HAP-1 (cell line): ENCODE data around the gene ANTXR2.

ENCODE experiments used
- DNase-seq, 2 experiments: peaks; one replicate each; pipeline ENCODE4 v3.0.0-alpha.2; 2016 to 2020; ENCODE audit warnings: low spot score in 2 of 2
- H3K27me3 ChIP-seq: fragments of 250-450 bp; sonication (Bioruptor Pico); 2 replicates; pipeline ENCODE4 v1.5.1; 2020; ENCODE audit warnings: low read depth, mild to moderate bottlenecking, moderate library complexity
- H3K36me3 ChIP-seq: fragments of 250-450 bp; sonication (Bioruptor Pico); replicated peaks from 2 replicates; pipeline ENCODE4 v1.5.1; 2020; ENCODE audit warnings: mild to moderate bottlenecking
- H3K4me1 ChIP-seq: fragments of 250-450 bp; sonication (Bioruptor Pico); 2 replicates; pipeline ENCODE4 v1.5.1; 2020; ENCODE audit warnings: mild to moderate bottlenecking
- H3K4me3 ChIP-seq: fragments of 250-450 bp; sonication (Bioruptor Pico); 2 replicates; pipeline ENCODE4 v1.5.1; 2020; ENCODE audit warnings: mild to moderate bottlenecking, moderate library complexity
- H3K9me3 ChIP-seq: fragments of 250-450 bp; sonication (Bioruptor Pico); 2 replicates; pipeline ENCODE4 v1.5.1; 2020; ENCODE audit warnings: mild to moderate bottlenecking, moderate library complexity
- in situ Hi-C: fragments of 300-500 bp; cut with MboI; formaldehyde crosslinking; loops from 3 replicates; pipeline ENCODE4 v1.14.3; 2020; ENCODE audit warnings: low sequenced_read_pairs, inconsistent platforms, mixed read lengths

ANTXR2 gene

DNA sequence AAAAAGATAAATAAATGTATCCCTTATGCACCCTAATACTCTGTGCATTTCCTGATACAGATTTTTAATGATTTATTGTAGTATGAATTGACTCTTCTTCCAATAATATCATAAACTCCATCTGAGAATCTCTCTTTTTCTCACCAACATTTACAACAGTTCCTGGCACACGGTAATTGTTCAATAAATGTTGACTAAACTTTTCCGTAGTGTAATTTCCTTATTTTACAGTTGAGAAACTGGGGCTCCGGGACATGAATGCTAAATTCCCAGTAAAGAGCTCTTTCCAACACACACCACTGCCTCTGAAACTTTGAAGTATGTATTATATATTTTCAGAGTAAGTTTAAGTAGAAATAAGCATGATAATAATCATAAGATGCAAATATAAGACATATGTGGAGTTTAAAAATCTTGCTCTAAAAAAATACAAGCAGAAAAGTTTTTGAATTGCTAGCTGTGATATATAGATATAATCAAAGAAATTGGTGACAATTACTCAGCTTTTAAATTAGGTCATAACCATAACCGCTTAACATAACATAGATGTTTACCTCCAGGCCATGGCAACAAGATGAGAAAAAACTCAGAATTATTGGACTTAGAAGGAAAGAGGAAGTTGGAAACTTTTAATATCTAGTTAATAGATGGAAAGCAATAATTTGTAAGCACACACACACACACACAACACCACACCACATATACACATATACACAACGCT is 28.2 kb upstream of the ANTXR2 start:
- Histone ChIP-seq H3K4me1 (no peaks in the 10 kb centered on the region), H3K36me3 (no peaks in the 10 kb centered on the region), H3K4me3 (no peak overlapping the region), H3K27me3 (peaks cover 2% of the 10 kb centered on the region; the same call in 1 of the 2 replicates), H3K9me3 (no peaks in the 10 kb centered on the region)
- in situ Hi-C loops, result no loop called here
- no peak for DNase-seq

DNA sequence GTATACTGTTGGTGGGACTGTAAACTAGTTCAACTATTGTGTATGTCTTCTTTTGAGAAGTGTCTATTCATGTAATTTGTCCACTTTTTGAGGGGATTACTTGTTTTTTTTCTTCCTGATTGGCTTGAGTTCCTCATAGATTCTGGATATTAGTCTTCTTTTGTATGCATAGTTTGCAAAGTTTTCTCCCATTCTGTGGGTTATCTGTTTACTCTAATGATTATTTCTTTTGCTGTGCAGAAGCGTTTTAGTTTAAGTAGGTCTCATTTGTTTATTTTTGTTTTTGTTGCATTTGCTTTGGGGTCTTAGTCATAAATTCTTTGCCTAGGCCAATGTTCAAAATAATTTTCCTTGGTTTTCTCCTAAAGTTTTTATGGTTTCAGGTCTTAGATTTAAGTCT is 26.6 kb upstream of the ANTXR2 start:
- H3K27me3 ChIP-seq, result peaks cover 2% of the 10 kb centered on the region; the same call in 1 of the 2 replicates
- no peaks in the 10 kb centered on the region for H3K4me1 ChIP-seq
- no peak overlapping the region for H3K4me3 ChIP-seq
- no peaks in the 10 kb centered on the region for H3K9me3 ChIP-seq
- in situ Hi-C loops, result no loop called here
- no peaks in the 10 kb centered on the region for H3K36me3 ChIP-seq
- DNase-seq, result no peak

DNA sequence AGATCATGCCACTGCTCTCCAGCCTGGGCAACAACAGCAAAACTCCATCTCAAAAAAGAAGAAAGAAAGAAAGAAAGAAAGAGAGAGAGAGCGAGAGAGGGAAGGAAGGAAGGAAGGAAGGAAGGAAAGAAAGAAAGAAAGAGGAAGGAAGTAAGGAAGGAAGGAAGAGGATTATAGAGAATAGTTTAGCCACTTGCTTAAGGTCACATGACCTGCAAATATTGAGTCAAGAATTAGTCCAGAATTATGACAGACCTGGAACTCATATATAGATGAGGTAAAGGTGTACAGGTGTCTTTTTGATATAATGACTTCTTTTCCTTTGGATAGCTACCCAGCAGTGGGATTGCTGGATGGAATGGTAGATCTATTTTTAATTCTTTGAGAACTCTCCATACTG is 25.6 kb upstream of the ANTXR2 start:
- DNase-seq, result no peak
- no peaks in the 10 kb centered on the region for H3K4me1 ChIP-seq
- in situ Hi-C loops, result no loop called here

DNA sequence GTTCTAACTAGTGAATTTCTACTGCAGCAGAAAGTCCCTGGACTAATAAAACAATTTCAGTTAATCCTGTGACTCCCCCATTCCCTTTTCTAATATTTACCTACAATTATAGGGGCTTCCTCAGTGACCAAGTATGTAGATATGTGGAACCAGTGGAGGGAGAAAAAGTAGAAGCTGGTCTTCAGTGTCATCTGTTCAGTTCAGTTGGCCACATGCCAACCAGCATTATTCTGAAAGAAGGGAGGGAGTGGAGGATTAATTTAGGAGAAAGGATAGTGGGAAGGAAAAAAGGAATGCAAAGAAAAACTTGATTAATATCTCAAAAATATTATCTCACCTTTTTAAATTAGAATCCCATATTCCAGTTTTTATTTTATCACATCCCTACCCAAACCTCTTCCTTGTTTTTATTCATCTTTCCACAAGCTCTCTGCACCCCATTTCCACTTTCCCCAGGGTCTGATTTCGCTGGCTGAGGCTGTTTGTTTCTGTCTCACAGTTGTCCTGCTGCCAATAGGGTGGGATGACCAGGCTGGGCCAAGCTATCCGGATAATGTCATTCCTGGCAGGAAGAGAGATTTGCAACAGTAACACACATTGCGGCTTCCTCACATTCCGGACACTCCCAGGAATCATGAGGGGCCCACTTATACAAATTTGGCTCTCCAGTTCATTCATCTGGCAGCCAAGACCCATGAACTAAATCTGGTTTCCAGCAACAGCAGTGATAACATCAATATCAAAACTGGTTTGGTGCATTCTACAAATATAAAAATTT is 24.6 kb upstream of the ANTXR2 start:
- no peak for DNase-seq
- Histone ChIP-seq H3K4me3 (no peak overlapping the region), H3K27me3 (peaks cover 2% of the 10 kb centered on the region; the same call in 1 of the 2 replicates), H3K4me1 (no peaks in the 10 kb centered on the region), H3K36me3 (no peaks in the 10 kb centered on the region), H3K9me3 (no peaks in the 10 kb centered on the region)
- in situ Hi-C loops, result no loop called here

More for the DNA sequence above, 25.6 kb upstream of the ANTXR2 start:
- no peaks in the 10 kb centered on the region for H3K36me3 ChIP-seq
- peaks cover 2% of the 10 kb centered on the region; the same call in 1 of the 2 replicates for H3K27me3 ChIP-seq
- no peak overlapping the region for H3K4me3 ChIP-seq
- no peaks in the 10 kb centered on the region for H3K9me3 ChIP-seq

DNA sequence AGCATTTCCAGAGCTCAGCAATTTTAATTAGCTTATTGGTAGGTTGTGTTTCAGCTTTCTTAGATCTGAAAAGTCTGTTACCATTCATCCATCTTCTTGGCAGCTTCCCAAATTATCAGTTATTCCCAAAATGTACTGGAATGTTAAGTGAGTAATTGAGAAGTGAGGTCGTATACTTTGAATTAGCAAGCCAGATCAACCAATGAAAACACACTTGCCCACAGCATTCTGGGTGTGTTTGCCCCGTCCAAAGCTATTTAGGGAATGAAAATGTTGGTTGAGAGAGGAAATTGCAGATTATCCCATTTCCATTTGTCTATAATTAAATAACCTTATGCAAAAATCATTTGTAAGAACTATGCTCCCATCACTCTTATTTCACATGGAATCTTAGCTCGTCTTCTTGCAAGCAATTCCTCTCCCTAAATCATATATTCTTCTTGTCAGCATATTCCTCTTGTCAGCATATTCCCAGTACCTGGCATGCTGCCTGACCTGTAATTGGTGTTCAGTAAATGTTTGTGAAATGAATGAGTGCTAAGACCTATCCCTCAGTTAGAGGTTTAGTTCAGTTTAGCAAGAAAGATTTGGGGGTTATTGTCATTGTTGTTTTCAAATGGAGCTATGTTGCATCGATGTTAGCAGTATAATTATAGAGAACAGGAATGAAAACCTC is 23.3 kb upstream of the ANTXR2 start:
- no peaks in the 10 kb centered on the region for H3K36me3 ChIP-seq
- H3K4me3 ChIP-seq, result no peak overlapping the region
- no peaks in the 10 kb centered on the region for H3K9me3 ChIP-seq
- no peak for DNase-seq
- H3K4me1 ChIP-seq, result no peaks in the 10 kb centered on the region
- in situ Hi-C loops, result no loop called here
- peaks cover 2% of the 10 kb centered on the region; the same call in 1 of the 2 replicates for H3K27me3 ChIP-seq

DNA sequence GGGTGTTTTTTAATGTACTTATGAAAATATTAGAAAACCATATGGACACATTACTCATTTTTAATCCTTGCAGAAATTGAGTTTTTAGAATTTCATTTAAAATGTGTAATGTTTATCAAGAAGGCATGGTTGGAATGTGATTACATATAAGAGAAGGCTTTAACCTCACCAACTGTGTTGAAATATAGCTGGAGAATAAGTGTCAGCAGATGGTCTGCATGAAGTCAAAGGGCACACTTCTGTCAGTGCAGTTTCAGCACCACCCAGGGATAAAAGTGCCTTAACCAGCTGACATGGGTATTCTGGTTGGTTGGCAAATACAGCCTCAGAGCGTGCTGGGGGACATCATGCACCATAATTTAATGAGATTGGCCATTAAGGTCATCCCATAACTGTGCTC is 21.2 kb upstream of the ANTXR2 start:
- H3K4me3 ChIP-seq, result no peak overlapping the region
- no peaks in the 10 kb centered on the region for H3K36me3 ChIP-seq
- no peak for DNase-seq
- H3K27me3 ChIP-seq, result 0 out of 2 replicates have a peak, but pooled peaks cover under 1% of the 10 kb centered on the region
- in situ Hi-C loops, result no loop called here
- no peaks in the 10 kb centered on the region for H3K4me1 ChIP-seq
- H3K9me3 ChIP-seq, result no peaks in the 10 kb centered on the region

DNA sequence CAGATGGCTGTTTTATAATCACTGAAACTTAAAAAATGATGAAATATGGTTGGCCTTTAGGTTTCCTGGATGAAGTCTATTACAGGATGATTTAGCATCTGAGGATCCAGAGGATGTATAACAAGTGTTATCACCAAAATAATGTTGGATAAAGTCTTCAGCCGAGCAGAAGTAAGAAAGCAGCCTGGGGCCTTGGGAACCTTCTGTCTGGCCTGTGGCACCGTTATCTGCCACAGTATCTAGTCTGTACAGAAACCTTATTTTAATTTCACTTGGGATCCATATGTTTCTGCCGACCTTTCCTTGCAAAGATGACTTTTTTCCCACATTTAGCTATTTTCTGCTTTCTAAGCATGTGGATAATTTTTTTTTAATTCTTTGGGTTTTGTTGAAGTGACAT is 20.5 kb upstream of the ANTXR2 start:
- no peaks in the 10 kb centered on the region for H3K9me3 ChIP-seq
- H3K36me3 ChIP-seq, result no peaks in the 10 kb centered on the region
- DNase-seq, result no peak
- no peak overlapping the region for H3K4me3 ChIP-seq
- no peaks in the 10 kb centered on the region for H3K4me1 ChIP-seq
- 0 out of 2 replicates have a peak, but pooled peaks cover 2% of the 10 kb centered on the region for H3K27me3 ChIP-seq
- in situ Hi-C loops, result no loop called here

DNA sequence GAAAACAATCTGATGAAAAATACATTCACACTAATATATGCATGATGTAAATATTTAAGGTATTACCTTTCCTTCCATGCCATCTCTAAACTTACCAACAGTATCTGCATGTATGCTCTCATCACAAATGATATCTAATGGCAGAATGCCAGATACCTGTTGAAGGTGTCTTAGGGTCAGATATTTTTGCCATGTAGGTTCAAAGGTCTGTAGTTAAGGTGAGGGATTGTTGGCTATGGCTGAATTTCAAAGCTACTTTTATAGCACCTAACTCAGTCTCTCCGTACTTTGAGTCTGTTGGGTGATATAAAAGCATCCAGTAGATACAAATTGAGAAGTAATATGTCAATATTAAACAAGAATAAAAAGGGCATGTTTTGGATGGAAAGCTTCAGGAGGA is 19.8 kb upstream of the ANTXR2 start:
- Histone ChIP-seq H3K4me1 (no peaks in the 10 kb centered on the region), H3K4me3 (no peak overlapping the region), H3K9me3 (no peaks in the 10 kb centered on the region), H3K27me3 (0 out of 2 replicates have a peak, but pooled peaks cover 2% of the 10 kb centered on the region), H3K36me3 (no peaks in the 10 kb centered on the region)
- in situ Hi-C loops, result no loop called here
- DNase-seq, result no peak

DNA sequence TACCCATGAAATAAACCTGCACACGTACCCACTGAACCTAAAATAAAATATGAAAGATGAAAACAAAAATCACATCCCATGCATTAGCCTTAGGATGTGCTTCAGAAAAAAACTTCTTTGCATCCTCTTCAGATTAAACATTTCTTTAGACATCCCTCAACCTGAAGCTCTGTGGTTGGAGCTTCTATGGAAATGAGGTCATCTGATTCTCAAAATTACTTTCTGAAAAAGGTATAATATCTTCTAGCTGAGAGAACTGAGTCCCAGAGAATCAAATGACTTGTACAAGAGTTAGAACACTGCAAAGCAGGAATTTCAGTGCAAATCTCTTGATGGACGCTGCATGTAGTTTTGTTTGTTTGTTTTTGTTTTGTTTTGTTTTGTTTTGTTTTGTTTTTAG is 19.1 kb upstream of the ANTXR2 start:
- in situ Hi-C loops, result no loop called here
- Histone ChIP-seq H3K27me3 (0 out of 2 replicates have a peak, but pooled peaks cover 2% of the 10 kb centered on the region), H3K4me3 (no peak overlapping the region), H3K36me3 (no peaks in the 10 kb centered on the region; the same call in 1 of the 2 replicates), H3K9me3 (no peaks in the 10 kb centered on the region), H3K4me1 (no peaks in the 10 kb centered on the region)
- DNase-seq, result no peak

DNA sequence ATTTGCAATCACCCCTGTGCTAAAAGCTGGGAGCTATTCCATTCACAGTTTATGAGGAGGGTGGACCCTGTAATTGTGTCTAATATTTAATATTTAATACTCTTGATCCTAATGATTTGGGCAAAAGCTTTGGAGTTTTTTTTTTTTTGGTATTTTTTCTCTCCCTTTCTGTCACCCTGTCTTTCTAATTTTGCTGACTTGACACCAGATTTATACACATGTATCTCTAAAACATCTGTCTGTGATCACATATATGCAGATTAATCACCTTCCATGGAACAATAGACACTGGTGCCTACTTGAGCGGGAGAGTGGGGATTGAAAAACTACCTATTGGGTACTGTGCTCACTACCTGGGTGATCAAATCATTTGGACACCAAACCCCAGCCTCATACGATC is 18.7 kb upstream of the ANTXR2 start:
- DNase-seq, result no peak
- Histone ChIP-seq H3K27me3 (0 out of 2 replicates have a peak, but pooled peaks cover 2% of the 10 kb centered on the region), H3K36me3 (no peaks in the 10 kb centered on the region; the same call in 1 of the 2 replicates), H3K4me3 (no peak overlapping the region), H3K4me1 (no peaks in the 10 kb centered on the region), H3K9me3 (no peaks in the 10 kb centered on the region)
- in situ Hi-C loops, result no loop called here

DNA sequence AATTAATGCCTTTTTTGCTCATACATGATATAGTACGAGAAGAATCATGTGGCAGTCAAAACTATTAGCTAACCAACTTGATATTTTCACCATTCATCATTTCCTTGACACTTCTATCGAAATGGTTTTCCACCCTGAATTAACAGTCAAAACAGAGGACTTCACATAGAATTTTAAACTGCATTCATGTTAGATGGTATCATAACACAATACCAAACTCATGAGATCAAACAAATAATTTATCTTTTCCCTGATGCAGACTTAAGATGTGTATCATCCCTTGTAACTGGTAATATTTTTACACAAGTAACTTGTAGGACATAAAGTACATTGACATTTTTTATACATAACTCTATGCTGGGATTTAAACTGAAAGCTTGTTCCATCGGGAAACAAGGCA is 18.2 kb upstream of the ANTXR2 start:
- Histone ChIP-seq H3K9me3 (no peaks in the 10 kb centered on the region), H3K36me3 (no peaks in the 10 kb centered on the region; the same call in 1 of the 2 replicates), H3K4me1 (no peaks in the 10 kb centered on the region), H3K27me3 (peaks cover 2% of the 10 kb centered on the region; the same call in 1 of the 2 replicates), H3K4me3 (no peak overlapping the region)
- DNase-seq, result no peak
- in situ Hi-C loops, result no loop called here

DNA sequence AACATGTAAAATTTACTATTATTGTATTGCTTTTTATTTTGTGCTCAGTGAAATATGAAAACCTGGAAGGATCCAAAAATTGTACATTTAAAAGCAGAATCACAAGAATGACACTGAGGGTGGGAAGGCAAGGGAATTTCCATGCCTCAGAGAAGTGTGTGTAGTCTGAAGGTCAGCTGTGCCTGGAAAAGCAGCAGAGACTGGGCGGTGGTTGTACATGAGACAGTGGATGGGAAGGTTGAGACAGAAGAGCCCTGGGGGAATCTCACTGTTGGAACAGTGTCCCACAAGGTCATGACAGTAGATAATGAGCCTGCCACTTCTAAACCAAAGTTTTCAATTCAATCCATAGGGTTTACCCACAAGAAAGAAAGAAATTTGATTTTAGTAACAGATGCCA is 17.1 kb upstream of the ANTXR2 start:
- Histone ChIP-seq H3K4me3 (no peak overlapping the region), H3K36me3 (no peaks in the 10 kb centered on the region; the same call in 1 of the 2 replicates), H3K4me1 (no peaks in the 10 kb centered on the region), H3K27me3 (peaks cover 2% of the 10 kb centered on the region; the same call in 1 of the 2 replicates), H3K9me3 (no peaks in the 10 kb centered on the region)
- in situ Hi-C loops, result no loop called here
- DNase-seq, result no peak

DNA sequence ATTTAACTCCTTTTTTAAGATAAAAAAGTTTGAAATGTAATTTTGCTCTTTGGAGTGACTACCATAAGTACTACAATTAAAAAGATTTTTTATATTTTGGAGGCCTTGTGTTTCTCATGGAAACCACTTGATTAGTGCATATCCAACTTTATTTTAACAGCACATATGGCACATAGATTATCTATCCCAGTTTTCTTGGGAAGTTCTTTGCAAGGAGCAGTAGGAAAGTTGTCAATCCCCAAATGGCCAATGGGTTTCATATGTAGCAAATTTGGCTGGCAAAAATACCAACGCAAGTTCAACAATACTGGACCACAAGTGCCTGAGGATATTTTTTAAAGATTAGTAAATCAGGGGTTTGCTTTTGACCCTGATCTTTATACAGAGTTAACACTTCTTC is 15.4 kb upstream of the ANTXR2 start:
- peaks cover 2% of the 10 kb centered on the region; the same call in 1 of the 2 replicates for H3K27me3 ChIP-seq
- DNase-seq, result no peak
- H3K4me1 ChIP-seq, result no peaks in the 10 kb centered on the region
- in situ Hi-C loops, result no loop called here
- H3K4me3 ChIP-seq, result no peak overlapping the region
- no peaks in the 10 kb centered on the region for H3K9me3 ChIP-seq
- H3K36me3 ChIP-seq, result no peaks in the 10 kb centered on the region; the same call in 1 of the 2 replicates
